Astrocyte (in vitro differentiated cells and primary cell): ENCODE measurements around the gene MGMT. TPM values are rescaled to one million over a fixed set of nuclear protein-coding genes. Genes with fewer than 3 reads are reported as not detected.

ENCODE experiments used
- DNase-seq: peaks from one replicate; pipeline ENCODE4 v3.0.0-alpha.2; 2010; ENCODE audit warnings: low read depth
- FAIRE-seq: peaks from 2 replicates; lab custom pipeline; 2011; peaks lifted over from hg19 to GRCh38; lab: Jason Lieb, UNC
- H2AFZ ChIP-seq: 2 replicates; pipeline ENCODE4 v1.6.0; 2012; ENCODE audit warnings: low read depth, low read length, inconsistent platforms
- H3K27ac ChIP-seq: 2 replicates; pipeline ENCODE4 v1.5.1; 2011; ENCODE audit warnings: low read depth, low read length, inconsistent platforms
- H3K27me3 ChIP-seq: 2 replicates; pipeline ENCODE4 v1.6.0; 2011; ENCODE audit warnings: low read length, inconsistent platforms; ENCODE audit not compliant: insufficient read depth
- H3K36me3 ChIP-seq: 2 replicates; pipeline ENCODE4 v1.5.1; 2011; ENCODE audit warnings: low read length, inconsistent platforms; ENCODE audit not compliant: insufficient read depth
- H3K4me1 ChIP-seq: 2 replicates; pipeline ENCODE4 v1.5.1; 2011; ENCODE audit warnings: low read length, inconsistent platforms; ENCODE audit not compliant: insufficient read depth
- H3K4me2 ChIP-seq: 2 replicates; pipeline ENCODE4 v1.6.0; 2012; ENCODE audit warnings: low read length, inconsistent platforms
- H3K4me3 ChIP-seq: 2 replicates; pipeline ENCODE4 v1.5.1; 2011; ENCODE audit warnings: low read depth, mild to moderate bottlenecking, low read length, inconsistent platforms; ENCODE audit not compliant: insufficient read depth
- H3K79me2 ChIP-seq: 2 replicates; pipeline ENCODE4 v1.6.0; 2012; ENCODE audit warnings: mild to moderate bottlenecking, low read length, inconsistent platforms; ENCODE audit not compliant: insufficient read depth
- H3K9ac ChIP-seq: 2 replicates; pipeline ENCODE4 v1.6.0; 2012; ENCODE audit warnings: mild to moderate bottlenecking, low read length, inconsistent platforms
- H3K9me3 ChIP-seq: 2 replicates; pipeline ENCODE4 v1.5.1; 2012; ENCODE audit warnings: low read depth, mild to moderate bottlenecking, low read length, inconsistent platforms; ENCODE audit not compliant: insufficient read depth
- H4K20me1 ChIP-seq: 2 replicates; pipeline ENCODE4 v1.6.0; 2012; ENCODE audit warnings: low read length, inconsistent platforms; ENCODE audit not compliant: insufficient read depth
- H3K27ac Mint-ChIP-seq: one replicate; pipeline ENCODE4 v1.8.0; 2021; ENCODE audit warnings: mild to moderate bottlenecking, mixed read lengths; ENCODE audit not compliant: unreplicated experiment
- H3K27me3 Mint-ChIP-seq: one replicate; pipeline ENCODE4 v1.8.0; 2021; ENCODE audit warnings: low read depth, mixed read lengths; ENCODE audit not compliant: unreplicated experiment
- H3K36me3 Mint-ChIP-seq: one replicate; pipeline ENCODE4 v1.8.0; 2021; ENCODE audit warnings: low read depth, mixed read lengths; ENCODE audit not compliant: unreplicated experiment
- H3K4me1 Mint-ChIP-seq: one replicate; pipeline ENCODE4 v1.8.0; 2021; ENCODE audit warnings: low read depth, mixed read lengths; ENCODE audit not compliant: unreplicated experiment
- H3K4me3 Mint-ChIP-seq: one replicate; pipeline ENCODE4 v1.8.0; 2021; ENCODE audit warnings: mild to moderate bottlenecking, moderate library complexity, mixed read lengths; ENCODE audit not compliant: unreplicated experiment
- H3K9me3 Mint-ChIP-seq: one replicate; pipeline ENCODE4 v1.8.0; 2021; ENCODE audit warnings: mild to moderate bottlenecking, mixed read lengths; ENCODE audit not compliant: unreplicated experiment
- EZH2 ChIP-seq: IDR thresholded peaks from 2 replicates; pipeline ENCODE4 v1.6.1; 2012; ENCODE audit warnings: mild to moderate bottlenecking, low read length, inconsistent platforms; ENCODE audit not compliant: insufficient read depth
- total RNA-seq: library from RNA; stranded (reverse); gene quantifications from 2 replicates; pipeline ENCODE4 v1.2.1, GENCODE V29; 2021
- TF ChIP-seq, protein P1 (sequence below): IDR thresholded peaks from 2 replicates; pipeline ENCODE4 v1.5.1; 2011; ENCODE audit warnings: low read depth, mild to moderate bottlenecking, inconsistent platforms, low read length, moderate library complexity; ENCODE audit not compliant: insufficient read depth

The MGMT gene
- total RNA-seq, 1 donor from 2014 or later = 9.5 TPM

DNA sequence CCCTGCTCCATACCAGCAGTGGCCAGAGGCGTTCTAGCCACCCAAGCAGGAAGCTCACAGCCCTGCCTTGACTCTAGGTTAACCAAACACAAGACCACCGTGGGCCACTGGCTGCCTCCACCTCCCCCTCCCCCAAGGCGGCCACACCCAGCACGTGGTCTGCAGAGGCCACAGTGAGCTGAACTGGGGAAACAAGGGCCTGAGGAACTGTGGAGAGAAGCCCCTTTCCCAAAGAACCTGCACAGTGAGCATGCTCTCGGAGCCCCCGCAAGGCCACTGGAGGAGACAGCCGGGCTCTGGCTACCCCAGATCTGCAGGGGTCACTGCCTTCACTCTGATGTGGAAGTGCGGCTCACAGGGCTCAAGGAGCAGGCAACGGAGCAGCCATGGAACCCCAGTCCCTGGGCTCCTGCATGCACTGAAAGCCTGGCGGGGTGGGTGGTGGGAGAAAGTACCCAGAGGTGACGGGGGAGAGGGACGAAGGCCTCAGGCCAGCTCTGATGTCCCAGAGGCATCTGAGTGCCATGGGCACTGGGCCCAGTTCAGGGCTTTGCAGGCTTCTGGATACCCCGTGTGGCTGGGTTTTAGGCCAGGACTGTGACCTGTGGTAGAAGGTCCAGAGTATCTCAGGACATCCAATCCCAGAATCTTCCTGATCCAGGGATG is 307.8 kb downstream of the MGMT start:
- Mint-ChIP-seq H3K4me1 (no peaks in the 10 kb centered on the region), H3K27me3 (peaks cover 6% of the 10 kb centered on the region), H3K36me3 (peaks cover 3% of the 10 kb centered on the region), H3K27ac (no peak overlapping the region), H3K9me3 (no peaks in the 10 kb centered on the region), H3K4me3 (no peak overlapping the region)
- Histone ChIP-seq H3K36me3 (no peaks in the 10 kb centered on the region), H4K20me1 (no peaks in the 10 kb centered on the region), H3K9me3 (peaks cover 4% of the 10 kb centered on the region), H3K79me2 (no peaks in the 10 kb centered on the region), H3K4me3 (no peak overlapping the region), H2AFZ (no peak overlapping the region), H3K4me1 (no peaks in the 10 kb centered on the region), H3K27me3 (no peaks in the 10 kb centered on the region), H3K9ac (no peak overlapping the region), H3K4me2 (no peak overlapping the region), H3K27ac (no peak overlapping the region)
- FAIRE-seq (no peak), DNase-seq (no peak)
- TF ChIP-seq EZH2 = no peak
- TF ChIP-seq, protein P1, sequence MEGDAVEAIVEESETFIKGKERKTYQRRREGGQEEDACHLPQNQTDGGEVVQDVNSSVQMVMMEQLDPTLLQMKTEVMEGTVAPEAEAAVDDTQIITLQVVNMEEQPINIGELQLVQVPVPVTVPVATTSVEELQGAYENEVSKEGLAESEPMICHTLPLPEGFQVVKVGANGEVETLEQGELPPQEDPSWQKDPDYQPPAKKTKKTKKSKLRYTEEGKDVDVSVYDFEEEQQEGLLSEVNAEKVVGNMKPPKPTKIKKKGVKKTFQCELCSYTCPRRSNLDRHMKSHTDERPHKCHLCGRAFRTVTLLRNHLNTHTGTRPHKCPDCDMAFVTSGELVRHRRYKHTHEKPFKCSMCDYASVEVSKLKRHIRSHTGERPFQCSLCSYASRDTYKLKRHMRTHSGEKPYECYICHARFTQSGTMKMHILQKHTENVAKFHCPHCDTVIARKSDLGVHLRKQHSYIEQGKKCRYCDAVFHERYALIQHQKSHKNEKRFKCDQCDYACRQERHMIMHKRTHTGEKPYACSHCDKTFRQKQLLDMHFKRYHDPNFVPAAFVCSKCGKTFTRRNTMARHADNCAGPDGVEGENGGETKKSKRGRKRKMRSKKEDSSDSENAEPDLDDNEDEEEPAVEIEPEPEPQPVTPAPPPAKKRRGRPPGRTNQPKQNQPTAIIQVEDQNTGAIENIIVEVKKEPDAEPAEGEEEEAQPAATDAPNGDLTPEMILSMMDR = no peak

DNA sequence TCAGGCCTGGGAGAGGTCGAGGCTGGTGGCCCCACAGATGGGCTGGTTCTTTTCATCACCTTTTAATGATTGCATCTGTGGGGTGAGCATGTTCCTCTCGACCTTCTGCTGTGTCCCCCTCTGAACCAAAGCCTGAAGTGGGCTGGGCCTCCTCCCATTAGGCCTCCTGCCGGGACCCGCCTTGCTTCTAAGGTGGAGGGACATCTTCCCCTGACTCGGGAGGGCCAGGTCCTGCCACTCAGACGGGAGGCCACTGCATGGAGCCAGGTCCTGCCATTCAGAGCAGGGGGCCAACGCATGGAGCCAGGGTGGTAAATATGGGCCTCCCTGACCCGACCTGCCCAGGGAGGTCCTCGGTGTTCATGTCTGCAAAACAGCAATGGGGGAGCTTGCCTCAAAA is 308.6 kb downstream of the MGMT start:
- Histone ChIP-seq H3K4me1 (no peaks in the 10 kb centered on the region), H3K79me2 (no peaks in the 10 kb centered on the region), H3K27me3 (no peaks in the 10 kb centered on the region), H3K4me3 (no peak overlapping the region), H3K4me2 (no peak overlapping the region), H4K20me1 (no peaks in the 10 kb centered on the region), H3K9me3 (peaks cover 4% of the 10 kb centered on the region), H3K36me3 (no peaks in the 10 kb centered on the region), H3K9ac (no peak overlapping the region), H2AFZ (no peak overlapping the region), H3K27ac (no peak overlapping the region)
- H3K4me3 Mint-ChIP-seq = no peak overlapping the region
- no peak for FAIRE-seq
- H3K4me1 Mint-ChIP-seq = no peaks in the 10 kb centered on the region
- H3K36me3 Mint-ChIP-seq = peaks cover 3% of the 10 kb centered on the region
- H3K27me3 Mint-ChIP-seq = peaks cover 8% of the 10 kb centered on the region
- TF ChIP-seq, protein P1 = no peak
- TF ChIP-seq EZH2 = no peak
- no peak for DNase-seq
- H3K27ac Mint-ChIP-seq = no peak overlapping the region
- H3K9me3 Mint-ChIP-seq = no peaks in the 10 kb centered on the region

DNA sequence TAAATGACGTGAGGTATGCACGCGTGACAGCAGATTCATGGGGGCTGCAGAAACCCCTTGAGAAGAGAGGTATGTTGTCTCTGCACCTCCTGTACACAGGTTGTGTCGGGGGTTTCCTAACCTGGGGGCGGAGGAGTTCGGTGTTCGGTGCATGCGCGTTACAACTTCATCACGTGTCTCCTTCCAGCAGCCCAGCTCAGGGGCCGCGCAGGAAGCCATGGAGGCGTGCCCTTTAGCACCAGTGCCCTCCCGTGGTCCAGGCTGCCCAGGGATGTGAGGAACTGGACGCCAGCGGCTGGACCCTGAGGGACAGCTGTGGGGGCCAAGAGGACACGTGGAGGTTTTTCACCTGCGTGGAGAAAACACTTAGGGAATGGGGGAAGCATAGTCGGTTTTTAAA is 310.6 kb downstream of the MGMT start:
- TF ChIP-seq, protein P1 = no peak
- no peak for TF ChIP-seq EZH2
- no peak for FAIRE-seq
- Mint-ChIP-seq H3K9me3 (no peaks in the 10 kb centered on the region), H3K36me3 (no peaks in the 10 kb centered on the region), H3K4me3 (no peak overlapping the region), H3K27ac (no peak overlapping the region), H3K4me1 (no peaks in the 10 kb centered on the region), H3K27me3 (peaks cover 8% of the 10 kb centered on the region)
- Histone ChIP-seq H3K4me1 (no peaks in the 10 kb centered on the region), H3K79me2 (no peaks in the 10 kb centered on the region), H3K36me3 (no peaks in the 10 kb centered on the region), H3K27ac (no peak overlapping the region), H3K27me3 (no peaks in the 10 kb centered on the region), H3K4me3 (no peak overlapping the region), H3K4me2 (no peak overlapping the region), H3K9ac (no peak overlapping the region), H4K20me1 (no peaks in the 10 kb centered on the region), H3K9me3 (peaks cover 4% of the 10 kb centered on the region), H2AFZ (no peak overlapping the region)
- DNase-seq = no peak
